Trophoblast cell (in vitro differentiated cells and primary cell): ENCODE results near the gene CLMN.

Experiments
- DNase-seq, 2 donors: peaks; one replicate each; pipeline ENCODE4 v3.0.0-alpha.2; 2016
- H2AFZ ChIP-seq: 2 replicates; pipeline ENCODE4 v1.6.1; 2013; ENCODE audit warnings: low read length, moderate library complexity, mild to moderate bottlenecking; ENCODE audit not compliant: insufficient read depth, poor library complexity
- H2AK5ac ChIP-seq: 2 replicates; pipeline ENCODE4 v1.6.1; 2013; ENCODE audit warnings: mild to moderate bottlenecking, low read length
- H2BK120ac ChIP-seq: 2 replicates; pipeline ENCODE4 v1.6.1; 2013; ENCODE audit warnings: low read length, mild to moderate bottlenecking, moderate library complexity; ENCODE audit not compliant: insufficient read depth, poor library complexity
- H2BK12ac ChIP-seq: 2 replicates; pipeline ENCODE4 v1.6.1; 2013; ENCODE audit warnings: mild to moderate bottlenecking, low read length, moderate library complexity
- H2BK5ac ChIP-seq: 2 replicates; pipeline ENCODE4 v1.6.1; 2013; ENCODE audit warnings: low read length, low read depth, moderate library complexity, mild to moderate bottlenecking; ENCODE audit not compliant: poor library complexity
- H3K14ac ChIP-seq: 2 replicates; pipeline ENCODE4 v1.6.1; 2013; ENCODE audit warnings: mild to moderate bottlenecking, low read length
- H3K18ac ChIP-seq: 2 replicates; pipeline ENCODE4 v1.6.1; 2013; ENCODE audit warnings: mild to moderate bottlenecking, low read length
- H3K23ac ChIP-seq: 2 replicates; pipeline ENCODE4 v1.6.1; 2013; ENCODE audit warnings: low read length
- H3K27ac ChIP-seq: 2 replicates; pipeline ENCODE4 v1.5.1; 2013; ENCODE audit warnings: low read depth, mild to moderate bottlenecking, inconsistent platforms, low read length, moderate library complexity
- H3K27me3 ChIP-seq: 2 replicates; pipeline ENCODE4 v1.6.1; 2013; ENCODE audit warnings: inconsistent platforms, mild to moderate bottlenecking, low read length, moderate library complexity; ENCODE audit not compliant: insufficient read depth
- H3K36me3 ChIP-seq, 2 experiments: 1 replicate in 1 of 2; 2 replicates in 1 of 2; pipeline ENCODE4 v1.6.1; 2013; ENCODE audit warnings: low read length in 2 of 2, mild to moderate bottlenecking in 2 of 2, moderate library complexity in 1 of 2; ENCODE audit not compliant: insufficient read depth in 2 of 2, control insufficient read depth in 1 of 2
- H3K4ac ChIP-seq: 2 replicates; pipeline ENCODE4 v1.6.1; 2013; ENCODE audit warnings: low read depth, mild to moderate bottlenecking, low read length, moderate library complexity
- H3K4me1 ChIP-seq, 2 experiments: 1 replicate in 1 of 2; 2 replicates in 1 of 2; pipeline ENCODE4 v1.6.1; 2013; ENCODE audit warnings: low read length in 2 of 2, mild to moderate bottlenecking in 2 of 2, moderate library complexity in 1 of 2; ENCODE audit not compliant: insufficient read depth in 2 of 2, control insufficient read depth in 1 of 2
- H3K4me2 ChIP-seq: 2 replicates; pipeline ENCODE4 v1.6.1; 2013; ENCODE audit warnings: inconsistent platforms, mild to moderate bottlenecking, low read length, moderate library complexity
- H3K4me3 ChIP-seq: 2 replicates; pipeline ENCODE4 v1.5.1; 2013; ENCODE audit warnings: mild to moderate bottlenecking, low read depth, low read length, inconsistent platforms
- H3K79me1 ChIP-seq: one replicate; pipeline ENCODE4 v1.6.1; 2013; ENCODE audit warnings: low read length
- H3K79me2 ChIP-seq: 2 replicates; pipeline ENCODE4 v1.6.1; 2013; ENCODE audit warnings: low read length, mild to moderate bottlenecking; ENCODE audit not compliant: control insufficient read depth, insufficient read depth, poor library complexity
- H3K9ac ChIP-seq: 2 replicates; pipeline ENCODE4 v1.6.1; 2013; ENCODE audit warnings: mild to moderate bottlenecking, low read length
- H3K9me3 ChIP-seq: 2 replicates; pipeline ENCODE4 v1.6.1; 2013; ENCODE audit warnings: low read depth, mild to moderate bottlenecking, control low read depth, inconsistent platforms, low read length; ENCODE audit not compliant: insufficient read depth
- H4K12ac ChIP-seq: 2 replicates; pipeline ENCODE4 v1.6.1; 2013; ENCODE audit warnings: low read depth, mild to moderate bottlenecking, low read length, moderate library complexity
- H4K8ac ChIP-seq: 2 replicates; pipeline ENCODE4 v1.6.1; 2013; ENCODE audit warnings: low read depth, mild to moderate bottlenecking, low read length, moderate library complexity
- H4K91ac ChIP-seq: one replicate; pipeline ENCODE4 v1.6.1; 2013; ENCODE audit warnings: low read depth, mild to moderate bottlenecking, low read length, moderate library complexity
- WGBS: extraction: QIAGEN DNeasy Blood & Tissue Kit; methylation state at CpG from one replicate; pipeline ENCODE4 v1.1.7; 2013; ENCODE audit warnings: missing lambda C conversion rate; ENCODE audit not compliant: insufficient read length, insufficient coverage; ENCODE audit errors: extremely low coverage; 5-methylcytosine and 5-hydroxymethylcytosine counted together

Gene CLMN

DNA sequence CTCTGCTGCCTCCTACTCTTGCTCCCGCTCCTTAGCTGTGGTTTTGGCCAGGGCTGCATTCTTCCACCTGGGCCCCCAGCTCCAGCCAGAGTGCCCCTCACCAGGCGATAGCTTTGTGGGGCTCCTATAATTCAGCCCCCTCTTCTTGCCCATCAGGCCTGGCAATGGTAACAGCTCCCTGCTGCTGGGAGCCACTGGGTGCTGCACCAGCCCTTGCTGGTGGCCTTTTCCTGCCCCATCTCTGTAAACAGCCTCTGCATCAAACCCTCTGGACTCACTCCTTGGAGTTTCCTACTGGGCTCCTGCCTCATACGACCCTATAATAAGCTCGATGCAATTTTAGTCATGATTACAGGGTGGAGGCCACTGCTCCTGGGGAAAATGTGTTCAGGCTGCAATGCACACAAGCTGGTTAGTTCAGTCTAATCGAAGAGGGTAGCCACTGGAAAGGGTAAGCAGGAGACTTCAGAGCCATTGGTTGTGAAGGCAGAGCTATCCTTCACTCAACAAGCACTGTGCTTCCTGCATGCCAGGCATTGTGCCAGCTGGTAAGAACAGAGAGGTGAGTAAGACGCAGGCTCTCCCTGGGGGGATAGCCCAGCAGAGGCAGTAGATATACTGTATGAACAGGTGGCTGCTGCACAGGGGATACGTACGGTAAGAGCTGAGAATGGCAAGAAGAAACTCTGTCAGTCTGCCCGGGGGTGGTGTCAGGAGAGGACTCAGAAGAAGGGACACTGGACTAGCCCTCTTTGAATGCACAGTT is 24.7 kb downstream of the CLMN start:
- DNase-seq, result no peak
- Histone ChIP-seq H3K9me3 (no peaks in the 10 kb centered on the region), H4K12ac (no peak overlapping the region), H3K4ac (no peak overlapping the region), H2BK120ac (no peak overlapping the region), H4K91ac (no peak overlapping the region), H3K18ac (no peak overlapping the region), H2BK5ac (no peak overlapping the region), H4K8ac (no peak overlapping the region), H3K27ac (no peak overlapping the region), H3K23ac (no peak overlapping the region), H3K4me3 (no peak overlapping the region), H3K79me2 (no peaks in the 10 kb centered on the region), H3K4me2 (no peak overlapping the region), H2AFZ (no peak overlapping the region), H3K4me1 (peaks cover 0 to 3% of the 10 kb centered on the region in 2 experiments), H3K27me3 (no peaks in the 10 kb centered on the region), H3K9ac (no peak overlapping the region), H3K79me1 (no peaks in the 10 kb centered on the region), H2AK5ac (no peak overlapping the region), H3K14ac (no peak overlapping the region), H3K36me3 (no peaks in the 10 kb centered on the region), H2BK12ac (no peak overlapping the region)
- WGBS, result no CpG with 5 or more reads among the region's 9 CpGs

DNA sequence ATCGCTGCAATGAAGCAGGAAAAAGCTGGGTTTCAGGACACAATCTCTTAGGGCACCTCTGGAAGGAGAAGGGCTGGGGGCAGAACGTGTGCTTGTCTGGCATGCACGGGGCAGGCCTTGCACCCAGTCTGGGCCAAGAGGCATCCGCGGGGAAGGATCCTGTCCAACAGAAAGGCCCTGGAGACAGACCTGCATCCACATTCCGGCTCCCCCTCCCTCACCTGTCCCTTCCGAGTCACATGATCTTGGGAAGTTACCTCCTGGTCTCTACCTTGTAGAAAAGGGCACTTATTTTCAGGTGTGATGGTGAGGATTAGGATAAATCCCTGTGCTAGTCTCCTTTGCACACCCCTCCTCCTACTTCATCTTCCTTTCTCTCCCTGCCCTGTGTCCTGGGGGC is 25.4 kb downstream of the CLMN start:
- Histone ChIP-seq H2BK120ac (no peak overlapping the region), H4K91ac (no peak overlapping the region), H3K4me2 (no peak overlapping the region), H2BK12ac (no peak overlapping the region), H3K4me3 (no peak overlapping the region), H2AK5ac (no peak overlapping the region), H3K36me3 (no peaks in the 10 kb centered on the region), H2AFZ (no peak overlapping the region), H4K12ac (no peak overlapping the region), H3K23ac (no peak overlapping the region), H3K27ac (no peak overlapping the region), H3K9me3 (no peaks in the 10 kb centered on the region), H3K79me2 (no peaks in the 10 kb centered on the region), H3K18ac (no peak overlapping the region), H2BK5ac (no peak overlapping the region), H3K14ac (no peak overlapping the region), H3K27me3 (no peaks in the 10 kb centered on the region), H3K4ac (no peak overlapping the region), H3K9ac (no peak overlapping the region), H3K79me1 (no peaks in the 10 kb centered on the region), H3K4me1 (peaks cover 0 to 3% of the 10 kb centered on the region in 2 experiments), H4K8ac (no peak overlapping the region)
- DNase-seq, result no peak
- WGBS, result no CpG with 5 or more reads among the region's 7 CpGs

DNA sequence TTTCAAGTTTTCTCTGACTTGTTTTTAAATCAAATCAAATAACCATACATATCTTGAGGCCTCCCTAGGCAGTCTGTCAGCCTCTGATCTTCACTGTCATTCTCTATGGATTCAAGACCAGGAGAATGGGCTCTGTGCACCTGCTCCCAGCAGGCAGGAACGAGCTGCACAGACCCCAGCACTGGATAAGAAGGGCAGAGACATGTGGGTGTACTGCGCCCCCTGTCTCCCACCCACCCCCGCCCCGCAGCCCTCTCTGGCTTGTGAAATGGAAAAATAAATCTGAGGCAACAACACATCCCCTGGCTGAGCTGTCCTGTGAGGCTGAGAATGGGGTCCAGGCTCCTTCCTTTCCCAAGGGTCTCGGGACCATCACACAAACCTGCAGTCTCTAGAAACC is 26.3 kb downstream of the CLMN start:
- Histone ChIP-seq H3K4me3 (no peak overlapping the region), H2AFZ (no peak overlapping the region)

DNA sequence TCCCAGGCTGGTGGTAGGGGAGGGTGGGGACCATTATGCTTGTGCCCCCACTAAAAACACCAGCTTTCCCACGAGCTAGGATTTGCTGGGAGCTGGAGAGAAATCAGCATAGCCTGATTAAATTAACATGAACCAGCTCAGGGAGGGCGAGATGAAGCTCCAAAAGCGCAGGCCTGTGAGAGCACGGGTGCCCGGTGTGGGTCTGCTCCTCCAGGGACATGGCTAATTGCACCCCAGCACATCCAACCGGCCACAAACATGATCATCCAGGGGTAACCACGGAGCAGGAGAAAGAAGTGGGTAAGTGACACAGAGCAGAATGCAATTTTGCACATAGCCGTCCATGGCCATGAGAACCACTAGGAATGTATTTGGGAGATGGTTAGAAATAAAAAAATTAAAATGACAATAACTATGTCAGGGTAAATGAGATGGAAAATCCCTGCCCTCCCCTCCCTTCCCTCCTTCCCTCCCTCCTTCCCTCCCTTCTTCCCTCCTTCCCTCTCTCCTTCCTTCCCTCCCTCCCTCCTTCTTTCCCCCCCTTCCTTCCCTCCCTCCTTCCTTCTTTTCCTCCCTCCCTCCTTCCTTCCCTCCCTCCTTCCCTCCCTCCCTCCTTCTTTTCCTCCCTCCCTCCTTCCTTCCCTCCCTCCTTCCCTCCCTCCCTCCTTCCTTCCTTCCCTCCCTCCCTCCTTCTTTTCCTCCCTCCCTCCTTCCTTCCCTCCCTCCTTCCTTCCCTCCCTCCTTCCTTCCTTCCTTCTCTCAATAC is 26.9 kb downstream of the CLMN start:
- H2AK5ac ChIP-seq, result no peak overlapping the region
- no peaks in the 10 kb centered on the region for H3K36me3 ChIP-seq
- no peak overlapping the region for H3K4ac ChIP-seq
- no peak overlapping the region for H3K9ac ChIP-seq
- H3K14ac ChIP-seq, result no peak overlapping the region
- H3K27me3 ChIP-seq, result no peaks in the 10 kb centered on the region
- H3K23ac ChIP-seq, result no peak overlapping the region
- no peak overlapping the region for H3K4me3 ChIP-seq
- H2BK5ac ChIP-seq, result no peak overlapping the region
- DNase-seq, result no peak
- H3K79me1 ChIP-seq, result no peaks in the 10 kb centered on the region
- H3K9me3 ChIP-seq, result no peaks in the 10 kb centered on the region
- no peak overlapping the region for H2BK120ac ChIP-seq
- no peak overlapping the region for H2BK12ac ChIP-seq
- no CpG with 5 or more reads among the region's 8 CpGs for WGBS
- H4K12ac ChIP-seq, result no peak overlapping the region
- H3K27ac ChIP-seq, result no peak overlapping the region
- H4K8ac ChIP-seq, result no peak overlapping the region
- H3K4me1 ChIP-seq, result peaks cover 0 to 3% of the 10 kb centered on the region in 2 experiments
- H2AFZ ChIP-seq, result no peak overlapping the region
- no peak overlapping the region for H3K18ac ChIP-seq
- no peak overlapping the region for H4K91ac ChIP-seq
- H3K79me2 ChIP-seq, result no peaks in the 10 kb centered on the region
- no peak overlapping the region for H3K4me2 ChIP-seq

More for the DNA sequence above, 26.3 kb downstream of the CLMN start:
- H2BK5ac ChIP-seq, result no peak overlapping the region
- H3K27me3 ChIP-seq, result no peaks in the 10 kb centered on the region
- H3K4me2 ChIP-seq, result no peak overlapping the region
- WGBS, result no CpG with 5 or more reads among the region's 5 CpGs
- DNase-seq, result no peak
- H2AK5ac ChIP-seq, result no peak overlapping the region
- H2BK12ac ChIP-seq, result no peak overlapping the region
- H3K9me3 ChIP-seq, result no peaks in the 10 kb centered on the region
- no peak overlapping the region for H3K9ac ChIP-seq
- H3K4ac ChIP-seq, result no peak overlapping the region
- H3K27ac ChIP-seq, result no peak overlapping the region
- H3K36me3 ChIP-seq, result no peaks in the 10 kb centered on the region
- no peak overlapping the region for H3K23ac ChIP-seq
- H4K91ac ChIP-seq, result no peak overlapping the region
- H4K12ac ChIP-seq, result no peak overlapping the region
- no peak overlapping the region for H3K14ac ChIP-seq
- H3K18ac ChIP-seq, result no peak overlapping the region
- H3K4me1 ChIP-seq, result peaks cover 0 to 3% of the 10 kb centered on the region in 2 experiments
- H3K79me2 ChIP-seq, result no peaks in the 10 kb centered on the region
- no peaks in the 10 kb centered on the region for H3K79me1 ChIP-seq
- H2BK120ac ChIP-seq, result no peak overlapping the region
- H4K8ac ChIP-seq, result no peak overlapping the region
